ENCODE measurements around the gene DDX11.
"Not testable (repeated sequence)": the region's sequence is repeated elsewhere in the genome, so short reads cannot be mapped to it uniquely, and the experiment has no call there.

DDX11 gene

GRCh38 chr12:31110263-31110662, 36.6 kb downstream of the DDX11 start:
- WGBS, 2 experiments (ENCODE audit: insufficient coverage in 2 of 2) = 75 to 80% methylated on average over 1 to 2 of the region's 5 CpGs

DNA sequence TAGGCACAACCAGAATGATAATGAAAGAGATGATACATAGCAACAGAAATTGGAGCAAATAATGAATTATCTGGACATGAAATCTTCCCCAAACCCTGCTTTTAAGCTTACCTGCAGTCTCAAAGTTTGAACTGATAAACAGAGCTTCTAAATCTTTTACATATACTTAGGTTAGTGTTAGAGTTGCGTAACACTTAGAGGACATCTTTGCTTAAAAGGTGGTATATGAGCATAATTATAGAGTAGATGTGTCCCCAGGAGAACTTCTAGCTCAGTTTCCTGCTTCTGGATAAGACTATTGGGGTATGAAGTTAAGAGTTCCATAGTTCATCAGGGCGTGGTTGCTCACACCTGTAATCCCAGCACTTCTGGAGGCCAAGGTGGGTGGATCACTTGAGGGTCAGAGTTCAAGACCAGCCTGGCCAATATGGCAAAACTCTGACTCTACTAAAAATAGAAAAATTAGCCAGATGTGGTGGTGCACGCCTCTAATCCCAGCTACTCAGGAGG, 41.5 kb downstream of the DDX11 start:
- not testable (repeated sequence) for H3K9me3 ChIP-seq (ENCODE audit: control insufficient read depth, low read length); H3K36me3 ChIP-seq (ENCODE audit: control insufficient read depth, insufficient read depth, low read length)

More at GRCh38 chr12:31110263-31110662, 36.6 kb downstream of the DDX11 start:
- not testable (repeated sequence) for H3K9me3 ChIP-seq (ENCODE audit: control insufficient read depth, low read length); H3K4me1 ChIP-seq (ENCODE audit: control insufficient read depth, insufficient read depth, low read length, poor library complexity, severe bottlenecking); H3K27ac ChIP-seq (ENCODE audit: low read depth, low read length, severe bottlenecking); H3K36me3 ChIP-seq (ENCODE audit: control insufficient read depth, insufficient read depth, low read length); H3K4me3 ChIP-seq (ENCODE audit: extremely low read depth, insufficient read depth, low read length, poor library complexity, severe bottlenecking)

DNA sequence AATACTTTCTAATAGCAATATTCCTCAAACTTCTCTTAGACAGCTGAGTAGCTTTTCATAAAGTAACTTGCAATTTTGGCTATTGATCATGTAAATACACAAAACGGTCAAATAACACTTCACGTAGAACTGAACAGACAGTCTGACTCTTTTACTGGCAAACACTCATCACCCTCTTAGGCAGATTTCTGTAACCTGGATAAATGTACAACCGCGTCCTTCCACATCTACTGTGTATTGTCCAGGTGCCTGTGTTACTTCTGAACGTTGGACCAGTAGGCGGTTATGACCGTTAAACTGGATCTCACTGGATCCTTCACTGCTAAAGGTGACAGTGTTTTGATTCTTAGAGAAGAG, 43.2 kb downstream of the DDX11 start:
- 38 to 40% methylated on average over 6 to 7 of the region's 7 CpGs for WGBS, 2 experiments (ENCODE audit: insufficient coverage in 2 of 2)
- peaks cover 27% of the 10 kb centered on the region for H3K4me1 ChIP-seq (ENCODE audit: control insufficient read depth, insufficient read depth, low read length, poor library complexity, severe bottlenecking)
- H3K27ac ChIP-seq (ENCODE audit: low read depth, low read length, severe bottlenecking); H3K9me3 ChIP-seq (ENCODE audit: control insufficient read depth, low read length); H3K36me3 ChIP-seq (ENCODE audit: control insufficient read depth, insufficient read depth, low read length): not testable (repeated sequence)
- peak overlapping the region; percentile 43 for H3K4me3 ChIP-seq (ENCODE audit: extremely low read depth, insufficient read depth, low read length, poor library complexity, severe bottlenecking)

More for the DNA sequence above, 41.5 kb downstream of the DDX11 start:
- 60 to 82% methylated on average over 2 of the region's 3 CpGs for WGBS, 2 experiments (ENCODE audit: insufficient coverage in 2 of 2)
- not testable (repeated sequence) for H3K27ac ChIP-seq (ENCODE audit: low read depth, low read length, severe bottlenecking); H3K4me3 ChIP-seq (ENCODE audit: extremely low read depth, insufficient read depth, low read length, poor library complexity, severe bottlenecking)
- peaks cover 22% of the 10 kb centered on the region for H3K4me1 ChIP-seq (ENCODE audit: control insufficient read depth, insufficient read depth, low read length, poor library complexity, severe bottlenecking)

DNA sequence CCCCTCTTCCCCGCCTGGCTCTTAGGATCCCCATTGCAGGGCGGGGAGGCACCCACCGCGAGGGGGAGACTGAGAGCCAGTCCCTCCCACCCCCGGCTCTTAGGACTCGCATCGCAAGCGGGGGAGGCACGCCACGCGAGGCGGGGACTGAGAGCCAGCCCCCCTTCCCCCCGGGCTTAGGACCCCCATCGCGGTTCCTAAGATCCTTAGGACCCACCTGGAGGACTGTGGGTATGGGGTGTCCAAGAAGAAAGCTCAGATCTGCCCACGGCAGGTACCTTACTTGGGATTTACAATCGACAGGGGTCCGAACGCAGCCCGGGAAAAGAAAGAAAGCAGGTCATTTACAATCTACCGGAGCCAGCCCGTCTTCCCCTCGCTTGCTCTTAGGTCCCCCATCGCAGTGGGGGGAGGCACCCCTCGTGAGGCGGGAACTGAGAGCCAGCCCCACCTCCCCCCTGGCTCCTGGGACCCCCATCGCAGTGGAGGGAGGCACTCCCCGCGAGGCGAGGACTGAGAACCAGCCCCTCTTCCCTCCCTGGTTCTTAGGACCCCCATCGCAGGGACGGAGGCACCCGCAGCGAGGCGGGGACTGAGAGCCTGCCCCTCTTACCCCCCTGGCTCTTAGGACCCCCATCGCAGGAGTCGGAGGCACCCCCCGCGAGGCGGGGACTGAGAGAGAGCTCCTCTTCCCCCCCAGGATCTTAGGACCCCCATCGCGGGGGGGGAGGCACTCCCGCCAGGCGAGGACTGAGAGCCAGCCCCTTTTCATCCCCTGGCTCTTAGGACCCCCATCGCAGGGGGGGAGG, 43.7 kb downstream of the DDX11 start:
- peak overlapping the region; percentile 43 for H3K4me3 ChIP-seq (ENCODE audit: extremely low read depth, insufficient read depth, low read length, poor library complexity, severe bottlenecking)
- H3K9me3 ChIP-seq (ENCODE audit: control insufficient read depth, low read length) = no peaks in the 10 kb centered on the region
- H3K27ac ChIP-seq (ENCODE audit: low read depth, low read length, severe bottlenecking) = no peak overlapping the region
- no peaks in the 10 kb centered on the region for H3K36me3 ChIP-seq (ENCODE audit: control insufficient read depth, insufficient read depth, low read length)
- peaks cover 27% of the 10 kb centered on the region for H3K4me1 ChIP-seq (ENCODE audit: control insufficient read depth, insufficient read depth, low read length, poor library complexity, severe bottlenecking)
- 1% methylated on average over 18 to 20 of the region's 45 CpGs for WGBS, 2 experiments (ENCODE audit: insufficient coverage in 2 of 2)

DNA sequence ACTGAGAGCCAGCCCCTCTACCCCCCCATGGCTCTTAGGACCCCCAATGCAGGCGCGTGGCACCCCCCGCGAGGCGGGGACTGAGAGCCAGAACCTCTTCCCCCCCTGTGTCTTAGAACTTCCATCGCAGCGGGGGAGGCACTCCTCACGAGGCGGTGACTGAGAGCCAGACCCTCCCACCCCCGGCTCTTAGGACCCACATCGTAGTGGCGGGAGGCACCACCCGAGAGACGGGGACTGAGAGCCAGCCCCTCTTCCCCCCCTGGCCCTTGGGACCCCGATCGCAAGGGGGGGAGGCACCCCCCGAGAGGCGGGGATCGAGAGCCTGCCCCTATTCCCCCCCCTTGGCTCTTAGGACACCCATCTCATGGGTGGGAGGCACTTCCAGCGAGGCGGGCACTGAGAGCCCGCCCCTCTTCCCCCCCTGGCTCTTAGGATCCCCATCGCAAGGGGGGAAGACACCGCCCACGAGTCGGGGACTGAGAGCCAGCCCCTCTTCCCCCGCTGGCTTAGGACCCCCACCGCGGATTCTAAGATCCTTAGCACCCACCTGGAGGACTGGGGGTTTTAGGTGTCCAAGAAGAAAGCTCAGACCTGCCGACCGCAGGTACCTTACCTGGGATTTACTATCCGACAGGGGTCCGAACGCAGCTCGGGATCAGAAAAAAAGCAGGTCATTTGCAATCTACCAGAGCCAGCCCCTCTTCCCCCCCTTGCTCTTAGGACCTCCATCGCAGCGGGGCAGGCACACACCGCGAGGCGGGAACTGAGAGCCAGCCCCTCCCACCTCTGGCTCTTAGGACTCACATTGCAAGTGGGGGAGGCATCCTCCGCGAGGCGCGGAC, 44.9 kb downstream of the DDX11 start:
- Histone ChIP-seq H3K4me3 (ENCODE audit: extremely low read depth, insufficient read depth, low read length, poor library complexity, severe bottlenecking) (peak overlapping the region; percentile 43), H3K27ac (ENCODE audit: low read depth, low read length, severe bottlenecking) (no peak overlapping the region), H3K9me3 (ENCODE audit: control insufficient read depth, low read length) (no peaks in the 10 kb centered on the region), H3K4me1 (ENCODE audit: control insufficient read depth, insufficient read depth, low read length, poor library complexity, severe bottlenecking) (peaks cover 27% of the 10 kb centered on the region), H3K36me3 (ENCODE audit: control insufficient read depth, insufficient read depth, low read length) (no peaks in the 10 kb centered on the region)
- 6% methylated on average over 13 to 28 of the region's 44 CpGs for WGBS, 2 experiments (ENCODE audit: insufficient coverage in 2 of 2)

DNA sequence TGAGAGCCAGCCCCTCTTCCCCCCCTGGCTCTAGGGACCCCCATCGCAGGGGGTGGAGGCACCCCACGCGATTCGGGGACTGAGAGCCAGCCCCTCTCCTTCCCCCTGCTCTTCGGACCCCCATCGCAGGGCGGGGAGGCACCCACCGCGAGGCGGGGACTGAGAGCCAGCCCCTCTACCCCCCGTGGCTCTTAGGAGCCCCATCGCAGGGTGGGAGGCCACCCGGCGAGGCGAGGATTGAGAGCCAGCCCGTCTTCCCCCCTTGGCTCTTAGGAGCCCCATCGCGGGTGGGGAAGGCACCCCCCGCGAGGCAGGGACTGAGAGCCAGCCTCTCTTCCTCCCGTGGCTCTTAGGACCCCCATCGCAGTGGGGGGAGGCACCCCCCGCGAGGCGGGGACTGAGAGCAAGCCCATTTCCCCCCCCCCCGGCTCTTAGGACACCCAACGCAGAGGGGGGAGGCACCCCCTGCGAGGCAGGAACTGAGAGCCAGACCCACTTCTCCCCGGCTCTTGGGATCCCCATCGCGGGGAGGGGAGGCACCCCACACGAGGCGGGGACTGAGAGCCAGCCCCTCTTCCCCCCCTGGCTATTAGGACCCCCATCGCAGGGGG, 45.6 kb downstream of the DDX11 start:
- Histone ChIP-seq H3K4me1 (ENCODE audit: control insufficient read depth, insufficient read depth, low read length, poor library complexity, severe bottlenecking) (peaks cover 27% of the 10 kb centered on the region), H3K4me3 (ENCODE audit: extremely low read depth, insufficient read depth, low read length, poor library complexity, severe bottlenecking) (peak overlapping the region; percentile 43), H3K9me3 (ENCODE audit: control insufficient read depth, low read length) (no peaks in the 10 kb centered on the region), H3K36me3 (ENCODE audit: control insufficient read depth, insufficient read depth, low read length) (no peaks in the 10 kb centered on the region), H3K27ac (ENCODE audit: low read depth, low read length, severe bottlenecking) (no peak overlapping the region)
- WGBS, 2 experiments (ENCODE audit: insufficient coverage in 2 of 2) = 15 to 16% methylated on average over 6 to 13 of the region's 34 CpGs

DNA sequence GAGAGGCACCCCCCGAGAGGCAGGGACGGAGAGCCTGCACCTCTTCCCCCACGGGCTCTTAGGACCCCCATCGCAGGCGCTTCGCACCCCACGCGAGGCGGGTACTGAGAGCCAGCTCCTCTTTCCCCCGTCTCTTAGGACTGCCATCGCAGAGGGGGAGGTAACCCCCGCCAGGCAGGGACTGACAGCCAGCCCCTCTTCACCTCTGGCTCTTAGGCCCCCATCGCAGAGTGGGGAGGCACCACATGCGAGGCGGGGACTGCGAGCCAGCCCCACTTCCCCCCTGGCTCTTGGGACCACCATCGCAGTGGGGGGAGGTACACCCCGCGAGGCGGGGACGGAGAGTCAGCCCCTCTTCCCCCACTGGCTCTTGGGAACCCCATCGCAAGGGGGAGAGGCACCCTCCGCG, 46.1 kb downstream of the DDX11 start:
- 20% methylated on average over 11 of the region's 24 CpGs; no CpG with 5 or more reads in 1 of the 2 experiments for WGBS, 2 experiments (ENCODE audit: insufficient coverage in 2 of 2)
- H3K27ac ChIP-seq (ENCODE audit: low read depth, low read length, severe bottlenecking) = no peak overlapping the region

GRCh38 chr12:31120392-31121008, 46.8 kb downstream of the DDX11 start:
- Histone ChIP-seq H3K27ac (ENCODE audit: low read depth, low read length, severe bottlenecking) (no peak overlapping the region), H3K36me3 (ENCODE audit: control insufficient read depth, insufficient read depth, low read length) (no peaks in the 10 kb centered on the region), H3K4me3 (ENCODE audit: extremely low read depth, insufficient read depth, low read length, poor library complexity, severe bottlenecking) (no peak overlapping the region), H3K9me3 (ENCODE audit: control insufficient read depth, low read length) (no peaks in the 10 kb centered on the region), H3K4me1 (ENCODE audit: control insufficient read depth, insufficient read depth, low read length, poor library complexity, severe bottlenecking) (peaks cover 27% of the 10 kb centered on the region)
- WGBS, 2 experiments (ENCODE audit: insufficient coverage in 2 of 2) = 24 to 40% methylated on average over 1 to 7 of the region's 26 CpGs

More for the DNA sequence above, 46.1 kb downstream of the DDX11 start:
- H3K36me3 ChIP-seq (ENCODE audit: control insufficient read depth, insufficient read depth, low read length) = no peaks in the 10 kb centered on the region
- H3K9me3 ChIP-seq (ENCODE audit: control insufficient read depth, low read length) = no peaks in the 10 kb centered on the region
- peaks cover 27% of the 10 kb centered on the region for H3K4me1 ChIP-seq (ENCODE audit: control insufficient read depth, insufficient read depth, low read length, poor library complexity, severe bottlenecking)
- peak overlapping the region; percentile 1 for H3K4me3 ChIP-seq (ENCODE audit: extremely low read depth, insufficient read depth, low read length, poor library complexity, severe bottlenecking)

DNA sequence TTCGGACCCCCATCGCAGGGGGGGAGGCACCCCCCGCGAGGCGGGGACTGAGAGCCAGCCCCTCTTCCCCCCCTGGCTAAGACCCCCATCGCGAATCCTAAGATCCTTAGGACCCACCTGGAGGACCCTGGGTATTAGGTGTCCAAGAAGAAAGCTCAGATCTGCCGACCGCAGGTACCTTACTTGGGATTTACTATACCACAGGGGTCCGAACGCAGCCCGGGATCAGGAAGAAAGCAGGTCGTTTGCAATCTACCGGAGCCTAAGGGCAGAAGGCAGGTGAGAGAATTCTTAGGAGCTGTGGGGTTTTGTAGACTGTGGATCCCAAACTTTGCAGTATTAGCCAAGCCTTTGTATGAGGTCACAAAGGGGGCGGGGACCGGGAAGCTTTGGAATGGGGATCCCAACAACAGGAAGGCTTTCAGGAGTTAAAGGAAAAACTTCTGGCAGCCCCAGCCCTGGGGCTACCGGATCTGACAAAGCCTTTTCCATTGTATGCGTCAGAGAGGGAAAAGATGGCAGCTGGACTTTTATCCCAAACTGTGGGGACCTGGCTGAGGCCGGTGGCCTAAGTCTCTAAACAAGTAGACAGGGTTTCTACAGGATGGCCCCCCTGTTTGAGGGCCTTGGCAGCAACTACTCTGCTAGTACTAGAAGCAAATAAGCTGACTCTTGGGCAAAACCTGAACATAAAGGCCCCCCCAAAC, 47.5 kb downstream of the DDX11 start:
- not testable (repeated sequence) for H3K36me3 ChIP-seq (ENCODE audit: control insufficient read depth, insufficient read depth, low read length); H3K9me3 ChIP-seq (ENCODE audit: control insufficient read depth, low read length); H3K4me3 ChIP-seq (ENCODE audit: extremely low read depth, insufficient read depth, low read length, poor library complexity, severe bottlenecking); H3K27ac ChIP-seq (ENCODE audit: low read depth, low read length, severe bottlenecking)
- WGBS, 2 experiments (ENCODE audit: insufficient coverage in 2 of 2) = 28 to 32% methylated on average over 3 to 10 of the region's 19 CpGs
- H3K4me1 ChIP-seq (ENCODE audit: control insufficient read depth, insufficient read depth, low read length, poor library complexity, severe bottlenecking) = peaks cover 27% of the 10 kb centered on the region

DNA sequence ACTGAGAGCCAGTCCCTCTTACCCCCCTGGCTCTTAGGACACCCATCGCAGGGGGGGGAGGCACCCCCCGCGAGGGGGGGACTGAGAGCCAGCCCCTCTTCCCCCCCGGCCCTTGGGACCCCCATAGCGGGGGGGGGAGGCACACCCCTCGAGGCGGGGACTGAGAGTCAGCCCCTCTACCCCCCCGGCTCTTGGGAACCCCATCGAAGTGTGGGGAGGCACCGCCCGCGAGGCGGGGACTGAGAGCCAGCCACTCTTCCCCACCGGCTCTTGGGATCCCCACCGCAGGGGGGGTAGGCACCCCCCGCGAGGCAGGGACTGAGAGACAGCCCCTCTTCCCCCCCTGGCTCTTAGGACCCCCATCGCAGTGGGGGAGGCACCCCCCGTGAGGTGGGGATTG, 48.8 kb downstream of the DDX11 start:
- WGBS, 2 experiments (ENCODE audit: insufficient coverage in 2 of 2) = 100% methylated on average over 1 of the region's 19 CpGs; no CpG with 5 or more reads in 1 of the 2 experiments
- Histone ChIP-seq H3K4me3 (ENCODE audit: extremely low read depth, insufficient read depth, low read length, poor library complexity, severe bottlenecking) (no peak overlapping the region), H3K9me3 (ENCODE audit: control insufficient read depth, low read length) (no peaks in the 10 kb centered on the region), H3K36me3 (ENCODE audit: control insufficient read depth, insufficient read depth, low read length) (no peaks in the 10 kb centered on the region), H3K27ac (ENCODE audit: low read depth, low read length, severe bottlenecking) (no peak overlapping the region), H3K4me1 (ENCODE audit: control insufficient read depth, insufficient read depth, low read length, poor library complexity, severe bottlenecking) (peaks cover 24% of the 10 kb centered on the region)
